B cell (primary cell): Measurements from ENCODE around the gene CCNDBP1. TPM values are rescaled to one million over a fixed set of nuclear protein-coding genes. Genes with fewer than 3 reads are reported as not detected.

ENCODE experiments used
- ATAC-seq: fragments of 200-7000 bp; cut with Tn5 transposase; one replicate; pipeline ENCODE4 v1.10.0; 2021; ENCODE audit warnings: low read depth, mild to moderate bottlenecking, moderate number of reproducible peaks, moderate library complexity
- CTCF ChIA-PET: fragments of 350-600 bp; sonication (Branson Sonifier 250); formaldehyde crosslinking; loops from one replicate; lab custom pipeline; 2021; ENCODE audit warnings: antibody characterized with exemption, inconsistent platforms; lab: Charles Lee
- POLR2A ChIA-PET: fragments of 350-600 bp; sonication (Branson Sonifier 250); formaldehyde crosslinking; loops from one replicate; lab custom pipeline; 2021; ENCODE audit warnings: antibody characterized with exemption; lab: Charles Lee
- DNase-seq: peaks from one replicate; pipeline ENCODE4 v3.0.0; 2013
- H2AFZ ChIP-seq: 2 replicates; pipeline ENCODE4 v1.6.1; 2012; ENCODE audit warnings: mild to moderate bottlenecking, low read depth, low read length; ENCODE audit not compliant: insufficient read depth, poor library complexity, severe bottlenecking
- H3K27ac ChIP-seq, 2 donors: 1 replicate in 1 of 2; 2 replicates in 1 of 2; pipeline ENCODE4 v1.5.1; 2012 to 2013; ENCODE audit warnings: low read length in 2 of 2, mild to moderate bottlenecking in 2 of 2, moderate library complexity in 1 of 2
- H3K27me3 ChIP-seq, 4 experiments: fragments of 200-600 bp in 1 of 4; sonication (generic) in 1 of 4; replicated peaks in 1 of 4; 1 replicate in 2 of 4; 2 replicates in 2 of 4; pipeline versions ENCODE4 v1.6.1 to v1.7.0; 2013 to 2016; ENCODE audit warnings: low read length in 3 of 4, mild to moderate bottlenecking in 2 of 4, mixed read lengths in 1 of 4, moderate library complexity in 1 of 4; ENCODE audit not compliant: insufficient read depth in 4 of 4, control insufficient read depth in 3 of 4; ENCODE audit errors: control extremely low read depth in 1 of 4
- H3K36me3 ChIP-seq, 2 experiments: replicated peaks in 1 of 2; 1 replicate in 1 of 2; 2 replicates in 1 of 2; pipeline versions ENCODE4 v1.6.1 to v1.7.1; 2013; ENCODE audit warnings: low read length in 1 of 2; ENCODE audit not compliant: insufficient read depth in 2 of 2, control insufficient read depth in 1 of 2; ENCODE audit errors: control extremely low read depth in 1 of 2, extremely low read depth in 1 of 2
- H3K4me1 ChIP-seq, 2 donors: fragments of 200-600 bp in 1 of 2; sonication (generic) in 1 of 2; 1 replicate in 1 of 2; 2 replicates in 1 of 2; pipeline versions ENCODE4 v1.5.1 to v1.6.1; 2013 to 2017; ENCODE audit warnings: low read length in 2 of 2; ENCODE audit not compliant: control insufficient read depth in 2 of 2, insufficient read depth in 2 of 2
- H3K4me2 ChIP-seq: replicated peaks from 2 replicates; pipeline ENCODE3; 2012; ENCODE audit warnings: mild to moderate bottlenecking, low read depth, low read length; ENCODE audit not compliant: poor library complexity, severe bottlenecking
- H3K4me3 ChIP-seq, 5 experiments: fragments of 200-600 bp in 1 of 5; sonication (generic) in 1 of 5; 1 replicate in 3 of 5; 2 replicates in 2 of 5; pipeline versions ENCODE4 v1.5.1 to v1.7.0; 2011 to 2016; ENCODE audit warnings: low read length in 4 of 5, mild to moderate bottlenecking in 4 of 5, low read depth in 2 of 5, control low read depth in 1 of 5, moderate library complexity in 1 of 5; ENCODE audit not compliant: insufficient read depth in 1 of 5; ENCODE audit errors: control extremely low read depth in 1 of 5, extremely low read depth in 1 of 5
- H3K79me2 ChIP-seq: fragments of 200-600 bp; sonication (generic); one replicate; pipeline ENCODE4 v1.6.0; 2016; ENCODE audit warnings: low read length; ENCODE audit not compliant: control insufficient read depth, insufficient read depth
- H3K9ac ChIP-seq: fragments of 200-600 bp; sonication (generic); 2 replicates; pipeline ENCODE4 v1.6.1; 2017; ENCODE audit warnings: mild to moderate bottlenecking, low read length, moderate library complexity
- H3K9me3 ChIP-seq, 3 donors: one replicate each; pipeline versions ENCODE4 v1.6.1 to v1.7.1; 2013; ENCODE audit warnings: low read length in 2 of 3; ENCODE audit not compliant: control insufficient read depth in 2 of 3, insufficient read depth in 1 of 3; ENCODE audit errors: control extremely low read depth in 1 of 3
- H4K20me1 ChIP-seq: 2 replicates; pipeline ENCODE4 v1.6.0; 2012; ENCODE audit warnings: mild to moderate bottlenecking, low read length; ENCODE audit not compliant: insufficient read depth, control insufficient read depth, poor library complexity, severe bottlenecking
- H3K27ac Mint-ChIP-seq: one replicate; pipeline ENCODE4 v1.8.0; 2021; ENCODE audit warnings: mixed read lengths
- H3K27me3 Mint-ChIP-seq: one replicate; pipeline ENCODE4 v1.8.0; 2021; ENCODE audit warnings: mixed read lengths
- H3K4me1 Mint-ChIP-seq: one replicate; pipeline ENCODE4 v1.8.0; 2021; ENCODE audit warnings: mixed read lengths
- H3K4me3 Mint-ChIP-seq: one replicate; pipeline ENCODE4 v1.8.0; 2021; ENCODE audit warnings: mixed read lengths
- H3K9me3 Mint-ChIP-seq: one replicate; pipeline ENCODE4 v1.8.0; 2022; ENCODE audit warnings: mixed read lengths; ENCODE audit not compliant: insufficient read depth
- EZH2 ChIP-seq: IDR thresholded peaks from 2 replicates; pipeline ENCODE4 v1.6.1; 2012; ENCODE audit warnings: borderline replicate concordance, low read depth, mild to moderate bottlenecking, moderate library complexity, low read length; ENCODE audit not compliant: insufficient read depth, poor library complexity, severe bottlenecking
- WGBS: methylation state at CpG from one replicate; pipeline ENCODE4 v1.1.5; 2013; ENCODE audit warnings: missing lambda C conversion rate; ENCODE audit not compliant: insufficient coverage; 5-methylcytosine and 5-hydroxymethylcytosine counted together
- intact Hi-C: fragments of 100-400 bp; cut with micrococcal nuclease; formaldehyde crosslinking; loops from one replicate; pipeline ENCODE4 v1.10.0; 2022
- polyA plus RNA-seq: library from polyadenylated mRNA; depleted of rRNA; stranded (reverse); fragments of >200 nt; gene quantifications from 2 replicates; pipeline ENCODE4 v1.2.3, GENCODE V29; 2012
- total RNA-seq, 2 donors: library from RNA; stranded (reverse); fragments of 120-200 nt in 1 of 2; gene quantifications; 1 replicate in 1 of 2; 2 replicates in 1 of 2; pipeline versions ENCODE4 v1.2.3 to v1.2.4, GENCODE V29; 2013 to 2022
- TF ChIP-seq, protein P1 (sequence below): fragments of 200-600 bp; IDR thresholded peaks from one replicate; pipeline ENCODE4 v1.8.0; 2022; ENCODE audit warnings: antibody characterized with exemption, mild to moderate bottlenecking

CCNDBP1 gene
- total and polyA plus RNA-seq, 2 donors (not counting 1 experiment from before 2014, with no cell fraction given) = 111 to 113 TPM

DNA sequence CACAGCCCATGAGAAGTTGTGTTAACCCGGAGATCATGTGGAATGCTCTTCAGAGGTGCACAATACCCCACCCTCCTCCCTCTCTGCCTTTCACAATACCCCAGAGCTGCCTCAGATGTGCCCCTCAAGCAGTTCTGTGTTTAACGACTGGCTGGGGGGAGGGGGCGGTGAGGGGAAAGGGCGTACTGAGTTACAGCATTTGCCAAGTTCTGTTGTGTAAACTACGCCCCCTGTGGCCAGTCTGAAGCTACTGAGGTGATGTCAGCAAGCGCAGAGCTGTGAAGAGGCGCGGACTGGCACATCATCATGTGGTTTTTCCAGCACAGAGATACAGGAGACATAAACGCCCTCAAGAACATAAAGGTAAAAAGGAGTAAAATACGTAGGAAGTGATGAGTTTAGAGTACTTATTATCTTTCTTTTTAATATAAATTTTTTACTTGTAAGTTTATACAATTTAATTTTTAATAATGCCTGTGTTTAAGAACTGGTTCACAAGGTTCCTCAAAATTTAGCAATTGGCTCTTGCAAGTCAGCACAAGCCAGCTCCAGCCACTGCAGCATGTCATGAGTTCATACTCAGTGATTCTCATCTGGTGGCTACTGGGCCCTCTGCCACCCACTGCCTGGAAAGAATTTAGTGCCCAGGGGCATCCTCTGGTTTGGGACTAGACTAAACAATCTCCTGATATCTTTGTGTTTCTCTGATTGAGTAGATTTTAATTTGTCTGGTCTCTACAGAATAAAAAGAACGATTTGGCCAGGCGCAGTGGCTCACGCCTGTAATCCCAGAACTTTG is 33.9 kb downstream of the CCNDBP1 start:
- Mint-ChIP-seq H3K27ac (no peak overlapping the region), H3K27me3 (peaks cover 6% of the 10 kb centered on the region), H3K4me1 (no peaks in the 10 kb centered on the region), H3K9me3 (peaks cover 2% of the 10 kb centered on the region), H3K4me3 (no peak overlapping the region)
- H3K27me3 ChIP-seq = no peaks in the 10 kb centered on the region
- no peaks in the 10 kb centered on the region for H3K79me2 ChIP-seq
- DNase-seq (no peak), ATAC-seq (no peak)
- no peak overlapping the region for H3K4me2 ChIP-seq
- H4K20me1 ChIP-seq = no peaks in the 10 kb centered on the region
- ChIA-PET POLR2A (no interaction called here), CTCF (interaction anchor here (1.4 to 19.7 kb wide), 2 partner anchors 15 to 65 kb away, joined by 3 to 549 read pairs; no protein-coding TSS in a partner anchor)
- intact Hi-C loops = no loop called here
- H3K36me3 ChIP-seq = no peaks in the 10 kb centered on the region
- no peak overlapping the region for H3K9ac ChIP-seq
- H3K9me3 ChIP-seq = no peaks in the 10 kb centered on the region
- TF ChIP-seq EZH2 = no peak
- TF ChIP-seq, protein P1, sequence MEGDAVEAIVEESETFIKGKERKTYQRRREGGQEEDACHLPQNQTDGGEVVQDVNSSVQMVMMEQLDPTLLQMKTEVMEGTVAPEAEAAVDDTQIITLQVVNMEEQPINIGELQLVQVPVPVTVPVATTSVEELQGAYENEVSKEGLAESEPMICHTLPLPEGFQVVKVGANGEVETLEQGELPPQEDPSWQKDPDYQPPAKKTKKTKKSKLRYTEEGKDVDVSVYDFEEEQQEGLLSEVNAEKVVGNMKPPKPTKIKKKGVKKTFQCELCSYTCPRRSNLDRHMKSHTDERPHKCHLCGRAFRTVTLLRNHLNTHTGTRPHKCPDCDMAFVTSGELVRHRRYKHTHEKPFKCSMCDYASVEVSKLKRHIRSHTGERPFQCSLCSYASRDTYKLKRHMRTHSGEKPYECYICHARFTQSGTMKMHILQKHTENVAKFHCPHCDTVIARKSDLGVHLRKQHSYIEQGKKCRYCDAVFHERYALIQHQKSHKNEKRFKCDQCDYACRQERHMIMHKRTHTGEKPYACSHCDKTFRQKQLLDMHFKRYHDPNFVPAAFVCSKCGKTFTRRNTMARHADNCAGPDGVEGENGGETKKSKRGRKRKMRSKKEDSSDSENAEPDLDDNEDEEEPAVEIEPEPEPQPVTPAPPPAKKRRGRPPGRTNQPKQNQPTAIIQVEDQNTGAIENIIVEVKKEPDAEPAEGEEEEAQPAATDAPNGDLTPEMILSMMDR = no peak
- WGBS = 62% methylated on average over 8 of the region's 13 CpGs
- no peaks in the 10 kb centered on the region for H3K4me1 ChIP-seq
- H3K27ac ChIP-seq = no peak overlapping the region
- H3K4me3 ChIP-seq = no peak overlapping the region
- H2AFZ ChIP-seq = no peak overlapping the region
